A549 (cell line): ENCODE data around the gene CDT1.

Source experiments
- CEBPB ChIP-seq, 2 experiments: fragments of >200 bp in 1 of 2; sonication (Bioruptor Twin) in 1 of 2; formaldehyde crosslinking in 1 of 2; IDR thresholded peaks; 2 replicates each; pipeline ENCODE4 v1.6.1; 2012 to 2016
- CTCF ChIP-seq: fragments of >200 bp; sonication (Bioruptor Twin); formaldehyde crosslinking; IDR thresholded peaks from 3 replicates; pipeline ENCODE4 v1.5.1; 2016
- E2F6 ChIP-seq: IDR thresholded peaks from 2 replicates; pipeline ENCODE4 v1.6.1; 2012; ENCODE audit warnings: low read depth, borderline replicate concordance
- EP300 ChIP-seq, 2 experiments: fragments of >200 bp; sonication (Bioruptor Twin); formaldehyde crosslinking; IDR thresholded peaks; 2 replicates in 1 of 2; 3 replicates in 1 of 2; pipeline ENCODE4 v1.6.1; 2016 to 2017
- JUN ChIP-seq, 2 experiments: fragments of >200 bp; sonication (Bioruptor Twin); formaldehyde crosslinking; IDR thresholded peaks; 2 replicates in 1 of 2; 3 replicates in 1 of 2; pipeline ENCODE4 v1.6.1; 2016 to 2017
- MAX ChIP-seq: IDR thresholded peaks from 2 replicates; pipeline ENCODE4 v1.6.1; 2012
- MYC ChIP-seq: IDR thresholded peaks from 2 replicates; pipeline ENCODE4 v1.6.1; 2012; ENCODE audit warnings: mild to moderate bottlenecking, inconsistent platforms, low read length, improper control_type of control experiment, borderline replicate concordance
- POLR2A ChIP-seq: IDR thresholded peaks from 2 replicates; pipeline ENCODE4 v1.6.1; 2012; ENCODE audit warnings: mild to moderate bottlenecking, low read length
- RAD21 ChIP-seq, 2 experiments: fragments of >200 bp in 1 of 2; sonication (Bioruptor Twin) in 1 of 2; formaldehyde crosslinking in 1 of 2; IDR thresholded peaks in 1 of 2; conservative IDR thresholded peaks in 1 of 2; 2 replicates in 1 of 2; 3 replicates in 1 of 2; pipeline ENCODE4 v1.6.1; 2012 to 2018; ENCODE audit warnings: inconsistent platforms in 1 of 2
- REST ChIP-seq: fragments of 200-600 bp; sonication (generic); IDR thresholded peaks from 2 replicates; pipeline ENCODE4 v1.6.1; 2016; ENCODE audit warnings: antibody characterized with exemption, mild to moderate bottlenecking, moderate library complexity
- SMC3 ChIP-seq: fragments of >200 bp; sonication (Bioruptor Twin); formaldehyde crosslinking; IDR thresholded peaks from 3 replicates; pipeline ENCODE4 v1.6.1; 2018; ENCODE audit warnings: inconsistent platforms
- USF2 ChIP-seq: fragments of 450-650 bp; IDR thresholded peaks from 2 replicates; pipeline ENCODE4 v1.6.1; 2014; ENCODE audit warnings: antibody characterized with exemption

GRCh38 chr16:88769617-88770460 is 33.8 kb upstream of the CDT1 start:
- TF ChIP-seq EP300 (IDR thresholded peaks at IDR 0.05) (no peak), CTCF (no peak), POLR2A (no peak), E2F6 (no peak), REST (no peak), SMC3 (no peak), CEBPB (IDR thresholded peaks at IDR 0.05) (no peak), MYC (no peak), MAX (no peak), USF2 (no peak), RAD21 (conservative IDR thresholded peaks at IDR 0.05 in 1 of 2, IDR thresholded peaks at IDR 0.05 in 1 of 2) (no peak), JUN (IDR thresholded peaks at IDR 0.05) (no peak)
